HEK293 (cell line): ENCODE results near the gene METTL26.
A peak's percentile ranks its signal among the peaks of the same experiment; 100 is the strongest.

Experiments used
- CTCF ChIA-PET: fragments of 350-600 bp; formaldehyde crosslinking; extraction: SDS; loops from one replicate; lab custom pipeline; 2021; ENCODE audit warnings: antibody characterized with exemption; lab: Yijun Ruan, JAX
- POLR2A ChIA-PET: fragments of 300-600 bp; formaldehyde crosslinking; extraction: SDS; loops from one replicate; lab custom pipeline; 2020; ENCODE audit warnings: antibody characterized with exemption, inconsistent platforms; lab: Yijun Ruan, JAX
- H3K27ac ChIP-seq: fragments of 200-500 bp; sonication (Bioruptor generic); 2 replicates; pipeline ENCODE4 v1.5.1; 2014; ENCODE audit warnings: low read depth, low read length, control low read depth, inconsistent platforms; ENCODE audit errors: extremely low read depth
- H3K36me3 ChIP-seq, 2 experiments: fragments of 200-500 bp in 1 of 2; sonication (Bioruptor generic) in 1 of 2; 1 replicate in 1 of 2; 2 replicates in 1 of 2; pipeline ENCODE4 v1.5.1; 2014 to 2017; ENCODE audit warnings: inconsistent platforms in 2 of 2, low read length in 2 of 2; ENCODE audit not compliant: control insufficient read depth in 2 of 2, insufficient read depth in 1 of 2
- H3K4me1 ChIP-seq: fragments of 200-500 bp; sonication (Bioruptor generic); 2 replicates; pipeline ENCODE4 v1.5.1; 2014; ENCODE audit warnings: mild to moderate bottlenecking, low read length, inconsistent platforms; ENCODE audit not compliant: control insufficient read depth, insufficient read depth
- H3K4me3 ChIP-seq: 2 replicates; pipeline ENCODE4 v1.5.1; 2011; ENCODE audit warnings: low read depth, mild to moderate bottlenecking, control low read depth, low read length, moderate library complexity
- H3K9me3 ChIP-seq: fragments of 200-500 bp; sonication (Bioruptor generic); 2 replicates; pipeline ENCODE4 v1.5.1; 2014; ENCODE audit warnings: low read depth, low read length, inconsistent platforms; ENCODE audit not compliant: control insufficient read depth, insufficient read depth
- GLI2 ChIP-seq: fragments of 450-650 bp; formaldehyde crosslinking; IDR thresholded peaks from 2 replicates; pipeline ENCODE4; 2017; ENCODE audit warnings: missing biosample characterization, missing genetic modification characterization, low read depth, borderline replicate concordance
- GLIS2 ChIP-seq: fragments of 450-650 bp; formaldehyde crosslinking; IDR thresholded peaks from 2 replicates; pipeline ENCODE4 v1.5.1; 2016; ENCODE audit warnings: missing biosample characterization, missing genetic modification characterization
- IKZF3 ChIP-seq: fragments of 450-650 bp; IDR thresholded peaks from 2 replicates; pipeline ENCODE4 v1.5.0; 2018; ENCODE audit warnings: missing biosample characterization, mild to moderate bottlenecking, missing genetic modification characterization, moderate library complexity
- KLF8 ChIP-seq: fragments of 450-650 bp; formaldehyde crosslinking; IDR thresholded peaks from 2 replicates; pipeline ENCODE4 v1.5.1; 2016; ENCODE audit warnings: missing biosample characterization, missing genetic modification characterization
- OSR2 ChIP-seq: fragments of 450-650 bp; formaldehyde crosslinking; IDR thresholded peaks from 2 replicates; pipeline ENCODE4 v1.5.1; 2016; ENCODE audit warnings: missing biosample characterization, missing genetic modification characterization
- SCRT1 ChIP-seq: fragments of 450-650 bp; formaldehyde crosslinking; IDR thresholded peaks from 2 replicates; pipeline ENCODE4 v1.5.1; 2016; ENCODE audit warnings: missing biosample characterization, missing genetic modification characterization, borderline replicate concordance
- ZBTB17 ChIP-seq: fragments of 450-650 bp; formaldehyde crosslinking; IDR thresholded peaks from 2 replicates; pipeline ENCODE4 v1.5.1; 2016; ENCODE audit warnings: missing biosample characterization, missing genetic modification characterization
- ZFHX2 ChIP-seq: fragments of 450-650 bp; formaldehyde crosslinking; conservative IDR thresholded peaks from 2 replicates; pipeline ENCODE4 v1.5.1; 2016; ENCODE audit warnings: missing biosample characterization, missing genetic modification characterization
- ZIC2 ChIP-seq: fragments of 450-650 bp; formaldehyde crosslinking; IDR thresholded peaks from 2 replicates; pipeline ENCODE4 v1.5.1; 2016; ENCODE audit warnings: missing biosample characterization, missing genetic modification characterization
- ZNF121 ChIP-seq: fragments of 450-650 bp; formaldehyde crosslinking; IDR thresholded peaks from 2 replicates; pipeline ENCODE4 v1.5.1; 2016; ENCODE audit warnings: missing biosample characterization, missing genetic modification characterization
- ZNF140 ChIP-seq: fragments of 450-650 bp; formaldehyde crosslinking; IDR thresholded peaks from 2 replicates; pipeline ENCODE4 v1.5.1; 2016; ENCODE audit warnings: missing biosample characterization, missing genetic modification characterization
- ZNF2 ChIP-seq: fragments of 450-650 bp; formaldehyde crosslinking; IDR thresholded peaks from 2 replicates; pipeline ENCODE4 v1.5.1; 2016; ENCODE audit warnings: missing biosample characterization, missing genetic modification characterization
- ZNF223 ChIP-seq: fragments of 450-650 bp; formaldehyde crosslinking; IDR thresholded peaks from 2 replicates; pipeline ENCODE4 v1.5.1; 2016; ENCODE audit warnings: missing biosample characterization, missing genetic modification characterization
- ZNF239 ChIP-seq: fragments of 450-650 bp; formaldehyde crosslinking; IDR thresholded peaks from 2 replicates; pipeline ENCODE4 v1.5.1; 2016; ENCODE audit warnings: missing biosample characterization, missing genetic modification characterization
- ZNF266 ChIP-seq: fragments of 450-650 bp; formaldehyde crosslinking; IDR thresholded peaks from 2 replicates; pipeline ENCODE4 v1.5.1; 2016; ENCODE audit warnings: missing biosample characterization, missing genetic modification characterization, low read depth
- ZNF514 ChIP-seq: fragments of 450-650 bp; formaldehyde crosslinking; IDR thresholded peaks from 2 replicates; pipeline ENCODE4 v1.5.1; 2016; ENCODE audit warnings: missing biosample characterization, missing genetic modification characterization
- ZNF544 ChIP-seq: fragments of 450-650 bp; formaldehyde crosslinking; IDR thresholded peaks from 2 replicates; pipeline ENCODE4 v1.5.0; 2017; ENCODE audit warnings: missing biosample characterization, missing genetic modification characterization
- ZNF549 ChIP-seq: fragments of 450-650 bp; IDR thresholded peaks from 2 replicates; pipeline ENCODE4 v1.5.1; 2018; ENCODE audit warnings: missing biosample characterization, missing genetic modification characterization, mild to moderate bottlenecking, inconsistent platforms, moderate library complexity
- ZNF600 ChIP-seq: fragments of 450-650 bp; formaldehyde crosslinking; IDR thresholded peaks from 2 replicates; pipeline ENCODE4 v1.5.1; 2016; ENCODE audit warnings: missing biosample characterization, missing genetic modification characterization
- ZNF654 ChIP-seq: fragments of 450-650 bp; formaldehyde crosslinking; IDR thresholded peaks from 2 replicates; pipeline ENCODE4 v1.5.1; 2016; ENCODE audit warnings: low read depth, missing biosample characterization, missing genetic modification characterization
- ZNF768 ChIP-seq: fragments of 450-650 bp; formaldehyde crosslinking; IDR thresholded peaks from 2 replicates; pipeline ENCODE4 v1.5.1; 2018; ENCODE audit warnings: missing biosample characterization, mild to moderate bottlenecking, missing genetic modification characterization
- TF ChIP-seq, protein P1 (sequence below): fragments of 450-650 bp; formaldehyde crosslinking; IDR thresholded peaks from 2 replicates; pipeline ENCODE4 v1.5.1; 2016; ENCODE audit warnings: missing biosample characterization, missing genetic modification characterization, low read depth
- TF ChIP-seq, protein P2 (sequence below): fragments of 450-650 bp; formaldehyde crosslinking; IDR thresholded peaks from 2 replicates; pipeline ENCODE4 v1.5.1; 2016; ENCODE audit warnings: missing biosample characterization, missing genetic modification characterization
- TF ChIP-seq, protein P3 (sequence below): fragments of 450-650 bp; formaldehyde crosslinking; IDR thresholded peaks from 2 replicates; pipeline ENCODE4 v1.5.1; 2016; ENCODE audit warnings: missing biosample characterization, missing genetic modification characterization
- TF ChIP-seq, protein P4 (sequence below): fragments of 450-650 bp; formaldehyde crosslinking; IDR thresholded peaks from 2 replicates; pipeline ENCODE4 v1.5.1; 2016; ENCODE audit warnings: missing biosample characterization, missing genetic modification characterization
- TF ChIP-seq, protein P5 (sequence below): fragments of 450-650 bp; formaldehyde crosslinking; optimal IDR thresholded peaks from 2 replicates; pipeline ENCODE3; 2016; ENCODE audit warnings: missing biosample characterization, mild to moderate bottlenecking, missing genetic modification characterization

Gene METTL26

DNA sequence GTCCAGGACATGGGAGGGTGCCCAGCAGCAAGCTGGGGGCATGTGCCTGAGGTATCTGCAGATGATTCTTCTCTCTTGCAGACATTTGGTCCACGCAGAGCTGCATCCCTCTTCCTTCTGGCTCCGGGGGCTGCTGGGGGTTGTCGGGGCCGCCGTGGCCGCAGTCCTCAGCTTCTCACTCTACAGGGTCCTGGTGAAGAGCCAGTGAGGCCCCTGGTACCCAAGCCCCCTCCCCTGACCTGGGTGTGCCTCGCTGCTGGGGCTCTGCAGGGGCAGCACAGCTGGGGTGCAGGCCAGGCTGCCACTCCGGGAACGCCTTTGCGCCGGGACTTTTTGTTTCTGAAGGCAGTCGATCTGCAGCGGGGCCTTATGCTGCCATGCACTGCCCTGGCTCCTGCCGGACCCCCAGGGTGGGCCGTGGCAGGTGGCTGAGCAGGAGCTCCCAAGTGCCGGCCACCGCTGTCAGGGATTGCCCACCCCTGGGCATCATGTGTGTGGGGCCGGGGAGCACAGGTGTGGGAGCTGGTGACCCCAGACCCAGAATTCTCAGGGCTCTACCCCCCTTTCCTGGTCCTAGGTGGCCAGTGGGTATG lies 37.4 kb upstream of the METTL26 start:
- ChIA-PET CTCF (no interaction called here), POLR2A (interaction anchor here (1.2 to 1.3 kb wide), 2 partner anchors 8 to 17 kb away, joined by 3 read pairs; partner anchors contain the start of gene WDR24)
- TF ChIP-seq, protein P1, sequence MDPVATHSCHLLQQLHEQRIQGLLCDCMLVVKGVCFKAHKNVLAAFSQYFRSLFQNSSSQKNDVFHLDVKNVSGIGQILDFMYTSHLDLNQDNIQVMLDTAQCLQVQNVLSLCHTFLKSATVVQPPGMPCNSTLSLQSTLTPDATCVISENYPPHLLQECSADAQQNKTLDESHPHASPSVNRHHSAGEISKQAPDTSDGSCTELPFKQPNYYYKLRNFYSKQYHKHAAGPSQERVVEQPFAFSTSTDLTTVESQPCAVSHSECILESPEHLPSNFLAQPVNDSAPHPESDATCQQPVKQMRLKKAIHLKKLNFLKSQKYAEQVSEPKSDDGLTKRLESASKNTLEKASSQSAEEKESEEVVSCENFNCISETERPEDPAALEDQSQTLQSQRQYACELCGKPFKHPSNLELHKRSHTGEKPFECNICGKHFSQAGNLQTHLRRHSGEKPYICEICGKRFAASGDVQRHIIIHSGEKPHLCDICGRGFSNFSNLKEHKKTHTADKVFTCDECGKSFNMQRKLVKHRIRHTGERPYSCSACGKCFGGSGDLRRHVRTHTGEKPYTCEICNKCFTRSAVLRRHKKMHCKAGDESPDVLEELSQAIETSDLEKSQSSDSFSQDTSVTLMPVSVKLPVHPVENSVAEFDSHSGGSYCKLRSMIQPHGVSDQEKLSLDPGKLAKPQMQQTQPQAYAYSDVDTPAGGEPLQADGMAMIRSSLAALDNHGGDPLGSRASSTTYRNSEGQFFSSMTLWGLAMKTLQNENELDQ = no peak
- TF ChIP-seq KLF8 (tag by site-specific recombination) (no peak), ZIC2 (tag by site-specific recombination) (0 out of 2 replicates have a peak, but pooled peaks have one; percentile 32), ZNF768 (no peak), ZNF223 (tag by site-specific recombination) (no peak), ZFHX2 (tag by site-specific recombination) (no peak), ZBTB17 (tag by site-specific recombination) (no peak), ZNF600 (tag by site-specific recombination) (no peak), GLIS2 (peak; percentile 29; the same call in 1 of the 2 replicates), ZNF121 (tag by site-specific recombination) (no peak), ZNF2 (tag by site-specific recombination) (no peak), OSR2 (no peak), ZNF514 (no peak), ZNF654 (tag by site-specific recombination) (no peak), GLI2 (tag by site-specific recombination) (no peak), IKZF3 (no peak)
- TF ChIP-seq, protein P2, sequence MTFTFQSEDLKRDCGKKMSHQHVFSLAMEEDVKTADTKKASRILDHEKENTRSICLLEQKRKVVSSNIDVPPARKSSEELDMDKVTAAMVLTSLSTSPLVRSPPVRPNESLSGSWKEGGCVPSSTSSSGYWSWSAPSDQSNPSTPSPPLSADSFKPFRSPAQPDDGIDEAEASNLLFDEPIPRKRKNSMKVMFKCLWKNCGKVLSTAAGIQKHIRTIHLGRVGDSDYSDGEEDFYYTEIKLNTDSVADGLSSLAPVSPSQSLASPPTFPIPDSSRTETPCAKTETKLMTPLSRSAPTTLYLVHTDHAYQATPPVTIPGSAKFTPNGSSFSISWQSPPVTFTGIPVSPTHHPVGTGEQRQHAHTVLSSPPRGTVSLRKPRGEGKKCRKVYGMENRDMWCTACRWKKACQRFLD = no peak
- TF ChIP-seq, protein P3, sequence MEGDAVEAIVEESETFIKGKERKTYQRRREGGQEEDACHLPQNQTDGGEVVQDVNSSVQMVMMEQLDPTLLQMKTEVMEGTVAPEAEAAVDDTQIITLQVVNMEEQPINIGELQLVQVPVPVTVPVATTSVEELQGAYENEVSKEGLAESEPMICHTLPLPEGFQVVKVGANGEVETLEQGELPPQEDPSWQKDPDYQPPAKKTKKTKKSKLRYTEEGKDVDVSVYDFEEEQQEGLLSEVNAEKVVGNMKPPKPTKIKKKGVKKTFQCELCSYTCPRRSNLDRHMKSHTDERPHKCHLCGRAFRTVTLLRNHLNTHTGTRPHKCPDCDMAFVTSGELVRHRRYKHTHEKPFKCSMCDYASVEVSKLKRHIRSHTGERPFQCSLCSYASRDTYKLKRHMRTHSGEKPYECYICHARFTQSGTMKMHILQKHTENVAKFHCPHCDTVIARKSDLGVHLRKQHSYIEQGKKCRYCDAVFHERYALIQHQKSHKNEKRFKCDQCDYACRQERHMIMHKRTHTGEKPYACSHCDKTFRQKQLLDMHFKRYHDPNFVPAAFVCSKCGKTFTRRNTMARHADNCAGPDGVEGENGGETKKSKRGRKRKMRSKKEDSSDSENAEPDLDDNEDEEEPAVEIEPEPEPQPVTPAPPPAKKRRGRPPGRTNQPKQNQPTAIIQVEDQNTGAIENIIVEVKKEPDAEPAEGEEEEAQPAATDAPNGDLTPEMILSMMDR (tag by site-specific recombination) = no peak
- Histone ChIP-seq H3K4me1 (no peaks in the 10 kb centered on the region), H3K27ac (no peak overlapping the region), H3K9me3 (no peaks in the 10 kb centered on the region), H3K4me3 (no peak overlapping the region), H3K36me3 (peaks cover 0 to 65% of the 10 kb centered on the region in 2 experiments; a peak in 1 of 3 replicates)

DNA sequence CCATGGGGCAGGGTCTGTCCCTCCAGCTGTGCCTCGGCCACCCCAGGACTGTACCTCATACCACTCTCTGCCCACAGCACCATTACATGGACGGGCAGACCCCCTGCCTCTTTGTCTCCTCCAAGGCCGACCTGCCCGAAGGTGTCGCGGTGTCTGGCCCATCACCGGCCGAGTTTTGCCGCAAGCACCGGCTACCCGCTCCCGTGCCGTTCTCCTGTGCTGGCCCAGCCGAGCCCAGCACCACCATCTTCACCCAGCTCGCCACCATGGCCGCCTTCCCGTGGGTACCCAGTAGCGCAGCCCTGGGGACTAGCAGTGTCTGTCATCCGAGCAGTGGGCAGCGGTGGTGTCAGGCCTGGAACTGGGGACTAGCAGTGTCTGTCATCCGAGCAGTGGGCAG lies 36.7 kb upstream of the METTL26 start:
- TF ChIP-seq ZNF140 = no peak
- TF ChIP-seq, protein P4, sequence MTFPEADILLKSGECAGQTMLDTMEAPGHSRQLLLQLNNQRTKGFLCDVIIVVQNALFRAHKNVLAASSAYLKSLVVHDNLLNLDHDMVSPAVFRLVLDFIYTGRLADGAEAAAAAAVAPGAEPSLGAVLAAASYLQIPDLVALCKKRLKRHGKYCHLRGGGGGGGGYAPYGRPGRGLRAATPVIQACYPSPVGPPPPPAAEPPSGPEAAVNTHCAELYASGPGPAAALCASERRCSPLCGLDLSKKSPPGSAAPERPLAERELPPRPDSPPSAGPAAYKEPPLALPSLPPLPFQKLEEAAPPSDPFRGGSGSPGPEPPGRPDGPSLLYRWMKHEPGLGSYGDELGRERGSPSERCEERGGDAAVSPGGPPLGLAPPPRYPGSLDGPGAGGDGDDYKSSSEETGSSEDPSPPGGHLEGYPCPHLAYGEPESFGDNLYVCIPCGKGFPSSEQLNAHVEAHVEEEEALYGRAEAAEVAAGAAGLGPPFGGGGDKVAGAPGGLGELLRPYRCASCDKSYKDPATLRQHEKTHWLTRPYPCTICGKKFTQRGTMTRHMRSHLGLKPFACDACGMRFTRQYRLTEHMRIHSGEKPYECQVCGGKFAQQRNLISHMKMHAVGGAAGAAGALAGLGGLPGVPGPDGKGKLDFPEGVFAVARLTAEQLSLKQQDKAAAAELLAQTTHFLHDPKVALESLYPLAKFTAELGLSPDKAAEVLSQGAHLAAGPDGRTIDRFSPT (tag by site-specific recombination) = peak; percentile 57; the same call in 1 of the 2 replicates
- TF ChIP-seq ZNF544 (tag by site-specific recombination) = no peak
- TF ChIP-seq ZNF266 (tag by site-specific recombination) = no peak
- TF ChIP-seq ZNF549 (tag by site-specific recombination) = no peak
- TF ChIP-seq, protein P5, sequence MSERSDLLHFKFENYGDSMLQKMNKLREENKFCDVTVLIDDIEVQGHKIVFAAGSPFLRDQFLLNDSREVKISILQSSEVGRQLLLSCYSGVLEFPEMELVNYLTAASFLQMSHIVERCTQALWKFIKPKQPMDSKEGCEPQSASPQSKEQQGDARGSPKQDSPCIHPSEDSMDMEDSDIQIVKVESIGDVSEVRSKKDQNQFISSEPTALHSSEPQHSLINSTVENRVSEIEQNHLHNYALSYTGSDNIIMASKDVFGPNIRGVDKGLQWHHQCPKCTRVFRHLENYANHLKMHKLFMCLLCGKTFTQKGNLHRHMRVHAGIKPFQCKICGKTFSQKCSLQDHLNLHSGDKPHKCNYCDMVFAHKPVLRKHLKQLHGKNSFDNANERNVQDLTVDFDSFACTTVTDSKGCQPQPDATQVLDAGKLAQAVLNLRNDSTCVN (tag by site-specific recombination) = peak; percentile 12
- TF ChIP-seq SCRT1 (tag by site-specific recombination) = no peak
- no peak for TF ChIP-seq ZNF239 (tag by site-specific recombination)
- Histone ChIP-seq H3K9me3 (no peaks in the 10 kb centered on the region), H3K27ac (no peak overlapping the region), H3K4me3 (no peak overlapping the region), H3K36me3 (peaks cover 0 to 65% of the 10 kb centered on the region in 2 experiments; a peak in 1 of 3 replicates), H3K4me1 (no peaks in the 10 kb centered on the region)
- ChIA-PET POLR2A (interaction anchor here (1.3 to 6.7 kb wide), 2 partner anchors 8 to 17 kb away, joined by 3 to 57 read pairs; partner anchors contain the start of genes STUB1 and WDR24), CTCF (no interaction called here)
